Stimulated activated CD4-positive, alpha-beta T cell treated with anti-CD3 and anti-CD28 coated beads, Interleukin-15, amount 100 ng/mL, for 1 hour (primary cell): ENCODE results near the gene ERC2.

Source experiments
- DNase-seq, 2 donors: peaks; one replicate each; pipeline ENCODE4 v3.0.0-alpha.2; 2020; ENCODE audit warnings: low read depth in 1 of 2, low spot score in 1 of 2

Gene ERC2

DNA sequence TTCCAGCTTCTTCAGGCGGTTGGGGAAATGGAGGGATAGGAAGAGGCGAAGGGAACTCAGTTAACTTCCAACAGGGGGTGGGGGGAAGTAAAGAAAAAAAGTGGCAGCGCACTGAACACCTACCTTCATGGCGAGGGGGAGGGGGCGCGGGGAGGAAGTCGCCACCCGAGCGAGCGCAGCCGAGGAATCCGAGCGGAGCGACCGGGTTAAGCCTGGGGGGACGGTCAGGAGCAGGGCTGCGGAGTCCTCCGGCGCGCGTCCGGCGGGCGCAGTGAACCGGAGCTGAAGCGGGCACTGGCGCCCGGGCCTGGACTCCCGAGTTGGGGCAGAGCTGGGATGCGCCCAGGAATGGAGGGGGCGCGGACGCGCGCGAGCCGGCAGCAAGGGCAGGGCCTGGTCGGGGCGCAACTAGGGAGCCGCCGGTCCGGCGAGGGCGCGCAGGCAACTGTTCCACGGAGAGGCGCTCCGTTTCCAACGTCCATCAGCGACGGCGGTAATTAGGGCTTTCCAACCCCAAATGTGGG lies 981.3 kb downstream of the ERC2 start, which contains the start of gene WNT5A:
Gene WNT5A (minus strand): TSS at position 450 of the 524 bp plus-strand sequence. CDS start 321 bp downstream, at position 129.
- DNase-seq, result no peak

DNA sequence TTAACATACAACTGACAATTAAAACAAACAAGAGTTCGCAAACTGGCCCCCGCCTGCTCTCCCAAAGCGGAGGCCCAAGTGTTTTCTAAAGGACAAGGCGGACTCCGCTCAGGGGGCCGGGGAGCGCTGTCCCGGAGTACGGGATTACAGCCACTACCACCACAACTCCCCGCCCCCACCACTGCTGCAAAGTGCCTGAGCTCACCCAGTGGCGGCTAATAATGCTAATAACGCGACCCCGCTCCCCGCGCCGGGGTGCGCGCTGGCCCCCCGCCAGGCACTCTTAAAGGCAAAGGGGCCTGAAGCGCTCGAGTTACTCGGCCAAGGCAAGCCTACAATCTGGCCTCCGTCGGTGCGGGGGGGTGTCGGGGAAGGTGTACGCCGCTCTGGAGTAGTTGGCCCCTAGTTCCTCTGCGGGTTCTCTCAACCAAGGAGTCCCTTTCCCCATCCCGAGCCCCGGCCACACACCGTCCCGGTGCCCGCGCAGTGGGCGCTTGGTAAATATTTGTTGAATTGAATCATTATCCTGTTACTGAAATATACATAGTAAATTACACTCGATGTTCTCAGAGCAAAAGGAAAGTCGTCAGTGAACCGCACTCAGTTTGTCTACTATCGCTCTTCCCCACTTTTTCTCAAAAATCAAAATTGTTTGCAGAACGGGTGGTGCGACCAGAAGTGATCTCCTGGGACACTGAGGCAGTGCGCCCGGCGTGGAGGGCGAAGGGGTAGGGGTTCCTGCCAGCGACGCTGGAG lies 982.0 kb downstream of the ERC2 start:
- no peak for DNase-seq

DNA sequence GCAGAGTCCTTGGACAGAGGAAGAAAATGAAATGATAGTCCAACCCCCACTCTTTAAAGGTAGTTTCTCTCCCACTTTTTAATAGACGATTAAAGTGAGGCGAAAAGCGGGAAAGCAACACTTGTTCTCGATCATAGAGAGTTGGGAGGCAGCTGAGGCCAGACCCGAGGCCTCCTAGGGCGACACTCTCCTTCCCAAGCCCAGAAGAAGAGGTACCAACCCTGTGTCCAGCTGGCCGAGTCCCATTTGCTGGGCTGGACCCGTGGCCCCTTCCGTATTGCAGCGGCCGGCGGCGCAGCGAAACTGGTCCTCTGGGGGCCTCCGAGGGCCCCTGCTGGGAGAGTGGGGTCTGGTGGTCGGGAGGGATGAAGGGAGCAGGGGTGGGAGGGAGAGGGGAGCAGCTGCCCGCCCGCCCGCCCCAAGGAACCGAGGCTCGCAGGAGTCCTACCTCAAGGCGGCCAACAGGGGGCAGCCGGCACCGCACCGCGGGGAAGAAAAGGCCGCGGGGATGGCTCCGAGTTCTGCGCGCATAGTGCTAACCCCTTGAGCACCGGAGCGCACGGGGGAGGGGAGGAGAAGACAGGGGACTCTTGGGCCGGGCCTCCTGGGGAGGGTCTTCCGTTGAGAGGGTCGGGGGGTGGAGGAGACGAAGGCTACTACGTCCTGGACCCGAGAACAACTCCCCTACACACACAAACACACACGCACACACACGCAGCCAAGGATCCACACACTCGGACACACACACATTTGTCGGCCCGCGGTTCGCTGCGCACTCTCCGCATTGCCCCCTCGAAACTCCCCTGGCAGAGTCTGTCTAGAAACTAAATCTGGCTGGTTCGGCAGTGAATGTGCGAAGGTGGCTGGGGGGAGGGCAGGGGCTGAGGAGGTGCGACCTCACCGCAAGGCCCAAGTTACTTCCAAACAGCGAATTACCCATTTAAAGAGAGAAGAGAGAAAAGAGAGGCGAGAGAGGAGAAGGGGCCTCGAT lies 983.2 kb downstream of the ERC2 start:
- DNase-seq, result no peak

DNA sequence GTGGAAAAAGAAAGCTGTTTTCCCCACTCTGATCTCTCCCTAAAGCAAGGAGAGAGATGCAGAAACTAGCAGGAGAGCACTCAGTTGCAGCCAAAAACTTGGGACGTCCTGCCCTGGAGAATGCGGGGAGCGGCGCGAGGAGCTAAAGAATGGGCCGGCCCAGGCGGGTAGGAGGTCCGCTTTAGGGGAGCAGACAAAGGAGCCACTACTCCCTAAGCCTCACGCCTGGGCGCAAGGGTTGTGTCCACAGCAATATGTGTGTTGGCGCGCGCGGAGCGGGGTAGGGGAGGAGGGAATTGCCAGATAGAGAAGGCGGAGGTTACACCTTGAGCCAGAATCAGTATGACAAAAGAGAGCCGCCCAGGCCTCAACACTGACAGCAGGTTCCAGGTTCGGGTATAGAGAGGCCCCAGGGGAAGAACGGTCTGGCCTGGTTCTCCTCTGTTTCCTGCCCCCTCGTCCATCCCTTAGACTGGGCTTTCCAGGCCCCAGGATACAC lies 984.0 kb downstream of the ERC2 start:
- no peak for DNase-seq

DNA sequence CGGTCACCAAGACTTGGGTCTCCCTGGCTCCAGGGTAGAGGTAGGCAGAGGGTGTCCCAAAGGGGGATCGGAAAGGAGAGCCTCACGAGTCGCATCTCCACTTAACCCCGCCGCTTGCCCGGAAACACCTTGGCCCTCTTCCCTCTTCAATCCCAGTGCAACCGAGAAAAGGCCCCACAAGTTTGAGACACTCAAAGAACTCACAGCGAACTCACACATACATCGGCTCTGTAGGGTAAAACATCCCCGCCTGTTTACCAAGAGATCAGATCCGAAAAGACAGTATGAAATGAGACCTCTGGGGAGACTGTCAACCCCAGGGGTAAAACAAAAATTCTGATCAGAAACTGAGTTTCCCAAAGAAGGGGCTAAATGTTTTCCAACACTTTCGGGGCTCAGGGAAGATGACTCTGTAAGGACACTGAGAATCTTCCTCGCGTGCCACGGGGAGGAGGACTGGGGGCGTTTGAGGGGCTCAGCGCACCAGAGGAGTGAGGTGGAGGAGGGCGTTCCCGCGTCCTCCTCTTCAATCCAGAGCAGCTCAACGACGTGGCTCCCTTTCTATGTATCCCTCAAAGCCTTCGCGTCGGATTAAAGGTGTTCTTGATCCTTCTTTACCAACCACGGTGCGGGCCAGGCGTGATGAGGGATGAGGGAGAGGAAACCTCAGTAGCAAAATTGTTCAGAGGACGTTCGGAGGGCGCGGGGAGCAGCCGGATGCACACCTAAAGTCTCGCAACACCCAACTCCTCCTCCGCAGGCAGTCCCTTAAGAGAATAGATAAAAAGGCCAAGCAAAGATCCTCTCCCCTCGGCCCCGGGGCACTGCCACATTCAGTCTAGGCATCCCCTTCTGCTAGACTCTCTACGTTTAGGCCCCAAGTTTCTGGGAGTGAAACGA lies 984.8 kb downstream of the ERC2 start:
- no peak for DNase-seq

DNA sequence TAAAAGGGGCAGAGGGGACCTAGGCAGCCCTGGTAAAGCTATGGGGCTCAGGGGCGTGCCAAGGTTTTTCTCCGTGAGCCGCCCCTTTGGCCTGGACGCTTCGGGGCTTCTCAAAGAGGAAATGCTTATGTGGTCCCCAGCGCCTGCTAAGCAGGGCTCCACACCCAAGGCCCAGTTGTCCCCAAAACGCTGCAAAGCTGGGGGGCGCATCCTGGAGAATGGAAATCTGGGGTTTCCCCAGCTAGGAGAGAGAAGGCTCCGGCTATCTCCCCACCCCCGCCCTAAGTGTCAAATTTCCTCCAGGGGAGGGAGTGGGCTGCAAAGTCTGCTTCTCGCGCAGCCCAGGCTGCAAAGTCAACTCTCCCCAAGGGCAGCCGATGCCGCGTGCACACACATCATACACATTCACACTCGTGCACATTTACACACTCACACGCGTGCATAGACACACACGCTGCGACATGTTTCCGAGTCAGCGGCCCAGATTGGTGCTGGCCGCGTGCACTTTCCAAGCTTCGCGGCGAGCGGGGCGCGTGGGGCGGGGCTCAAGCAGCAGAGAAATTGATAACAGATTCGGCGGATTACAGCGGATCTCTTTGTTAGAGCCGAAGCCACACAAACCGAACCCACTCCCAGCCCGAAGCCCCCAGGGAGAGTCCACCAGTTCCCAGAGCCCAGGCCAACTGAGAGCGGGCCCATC lies 985.6 kb downstream of the ERC2 start:
- DNase-seq, result no peak

DNA sequence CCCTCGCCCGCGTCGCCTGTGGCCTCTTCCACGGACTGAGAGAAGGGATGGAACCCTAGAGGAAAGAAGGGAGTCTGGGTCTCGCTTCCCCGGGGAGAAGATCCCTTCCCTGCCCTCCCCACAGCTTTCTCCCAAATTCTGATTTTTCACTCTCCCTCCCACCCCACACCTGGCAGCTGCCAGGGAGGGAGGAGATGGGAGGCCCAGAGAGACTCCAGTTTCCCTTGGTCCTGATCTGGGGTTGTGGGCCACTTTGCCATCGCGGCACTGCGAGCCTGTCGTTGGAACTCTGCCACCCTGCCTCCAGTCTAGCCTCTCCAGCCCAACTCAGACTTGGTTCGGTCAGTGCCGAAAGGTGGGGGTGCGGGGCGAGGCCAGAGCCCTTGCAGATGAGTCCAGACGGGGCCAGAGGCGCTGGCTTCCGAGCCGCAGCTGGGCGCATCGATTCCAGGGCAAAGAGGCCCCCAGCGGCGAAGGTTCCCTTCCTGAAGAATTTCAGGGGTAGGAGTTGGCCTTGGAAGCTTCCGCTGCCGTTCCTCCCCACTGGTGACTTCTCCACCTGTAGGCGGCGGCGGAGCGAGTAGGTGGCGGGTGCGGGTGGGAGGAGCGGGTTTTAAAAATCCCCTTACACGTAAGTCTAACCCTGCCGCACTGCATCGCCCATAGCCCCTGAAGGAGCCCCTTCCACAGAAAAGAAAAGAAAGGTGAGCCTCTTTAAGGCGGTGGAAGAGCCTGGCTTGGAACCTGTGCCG lies 986.3 kb downstream of the ERC2 start:
- no peak for DNase-seq

DNA sequence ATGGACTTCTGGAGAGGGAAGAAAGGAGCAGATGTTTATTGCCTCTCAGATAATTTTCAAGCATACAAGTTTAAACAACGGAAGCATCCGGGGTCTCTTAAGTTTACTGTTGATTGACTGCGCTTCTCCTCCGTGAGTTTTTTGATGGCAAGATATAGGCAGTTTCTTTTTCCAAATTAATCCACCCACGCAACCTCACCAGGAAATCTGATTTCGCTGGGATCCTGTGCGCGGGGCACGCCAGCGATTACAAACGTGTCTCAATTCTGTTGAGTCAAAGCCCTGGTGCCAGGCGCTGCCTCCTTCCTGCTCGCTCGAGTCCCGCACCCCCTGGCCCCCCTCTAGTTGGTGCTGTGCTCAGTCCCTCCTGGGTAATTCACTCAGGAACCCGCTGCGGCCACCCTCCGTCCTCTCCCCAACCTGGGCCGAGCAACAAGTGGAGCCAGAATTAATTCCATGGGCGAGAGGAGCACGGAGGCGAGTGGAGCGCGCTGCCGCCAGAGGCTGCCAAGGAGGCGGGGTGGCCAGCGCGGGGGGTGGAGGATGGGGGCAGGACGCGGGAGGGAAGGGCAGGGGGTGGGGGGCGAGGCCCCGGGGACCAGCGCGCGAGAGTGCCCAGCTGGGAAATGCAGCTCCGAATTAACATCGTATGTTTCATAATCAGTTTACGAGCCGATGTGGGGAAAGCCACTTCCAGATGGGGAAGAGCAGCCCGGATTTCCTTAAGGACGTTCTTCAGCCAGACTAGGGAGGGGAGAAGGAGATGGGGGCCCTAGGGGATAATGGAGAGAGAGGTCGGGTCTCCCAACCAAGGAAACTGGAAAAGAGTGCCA lies 987.1 kb downstream of the ERC2 start:
- no peak for DNase-seq

DNA sequence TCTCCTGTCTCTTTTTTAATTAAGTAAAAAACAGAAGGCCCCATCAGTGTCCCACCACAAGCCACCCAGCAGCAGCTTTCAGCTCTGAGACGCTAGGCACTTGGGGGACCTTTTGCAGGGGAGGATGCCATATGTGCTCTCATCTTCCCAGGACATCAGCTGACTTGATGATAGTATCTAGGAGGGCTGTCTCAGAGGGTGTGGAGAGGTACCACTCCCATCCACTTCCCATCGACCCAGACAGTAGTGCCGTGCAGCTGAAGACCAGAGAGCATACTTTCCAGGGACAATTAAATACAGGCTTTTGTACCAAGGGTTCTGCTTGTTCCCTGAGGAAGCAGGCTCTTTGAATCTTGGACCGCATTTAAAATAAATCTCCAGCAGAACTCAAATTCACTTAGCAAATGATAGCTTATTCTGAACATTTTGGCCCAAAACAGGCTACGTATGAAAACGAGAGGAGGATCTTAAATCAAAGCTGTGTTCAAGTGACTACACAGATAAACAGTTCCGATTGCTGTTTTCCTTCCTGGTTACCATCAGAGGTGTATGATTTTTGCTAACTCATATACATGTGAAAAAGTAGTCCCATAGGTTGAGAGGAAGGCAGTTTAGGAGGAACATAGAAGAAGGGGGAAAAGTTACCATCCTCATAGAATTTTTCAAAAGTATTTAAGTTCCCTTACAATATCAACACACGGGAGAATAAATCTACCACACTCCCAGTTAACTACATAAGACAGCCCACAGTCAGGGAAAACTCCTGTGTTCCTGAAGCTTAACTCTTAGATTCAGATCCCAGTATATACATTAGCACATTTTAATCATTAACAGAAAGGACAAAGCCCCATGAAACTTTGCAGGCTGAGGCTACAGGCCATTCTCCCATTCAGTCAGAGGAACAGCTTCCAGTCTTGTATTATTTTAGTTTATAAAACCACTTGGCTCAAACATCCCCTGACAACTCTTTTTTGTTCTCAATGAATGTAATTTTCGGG lies 990.7 kb downstream of the ERC2 start:
- DNase-seq, result no peak

DNA sequence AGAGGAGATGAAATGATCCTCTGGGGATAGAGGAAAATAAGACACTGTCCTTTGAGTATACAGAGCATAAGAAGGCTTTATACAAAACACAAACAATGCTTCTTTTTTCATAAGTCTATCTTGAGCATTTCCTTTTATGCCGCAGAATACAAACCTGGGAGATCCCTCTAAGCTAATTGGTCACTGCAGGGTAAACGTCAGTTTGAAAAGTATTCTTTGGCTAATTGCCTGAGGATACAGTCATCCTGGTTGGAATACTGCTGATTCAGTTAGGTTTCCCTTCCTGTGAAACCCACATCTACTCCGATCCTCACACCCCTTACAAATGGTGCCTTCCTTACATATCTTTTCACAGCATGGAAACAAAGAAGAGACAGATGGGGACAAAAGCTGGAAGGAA lies 991.8 kb downstream of the ERC2 start:
- no peak for DNase-seq

DNA sequence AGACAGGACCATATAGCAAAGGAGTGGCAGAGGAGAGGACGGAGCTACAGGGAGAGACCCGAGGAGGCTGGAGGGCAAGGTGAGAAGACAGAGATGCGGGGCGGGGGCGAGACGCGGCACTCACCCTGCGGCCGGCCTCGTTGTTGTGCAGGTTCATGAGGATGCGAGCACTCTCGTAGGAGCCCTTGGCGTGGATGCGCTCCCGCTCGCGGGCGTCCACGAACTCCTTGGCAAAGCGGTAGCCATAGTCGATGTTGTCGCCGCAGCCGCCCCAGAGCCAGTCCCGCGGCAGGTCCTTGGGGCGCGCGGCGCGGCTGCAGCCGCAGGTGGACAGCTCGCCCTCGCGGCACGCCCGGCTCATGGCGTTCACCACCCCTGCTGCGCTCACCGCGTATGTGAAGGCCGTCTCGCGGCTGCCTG lies 994.0 kb downstream of the ERC2 start:
- no peak for DNase-seq

DNA sequence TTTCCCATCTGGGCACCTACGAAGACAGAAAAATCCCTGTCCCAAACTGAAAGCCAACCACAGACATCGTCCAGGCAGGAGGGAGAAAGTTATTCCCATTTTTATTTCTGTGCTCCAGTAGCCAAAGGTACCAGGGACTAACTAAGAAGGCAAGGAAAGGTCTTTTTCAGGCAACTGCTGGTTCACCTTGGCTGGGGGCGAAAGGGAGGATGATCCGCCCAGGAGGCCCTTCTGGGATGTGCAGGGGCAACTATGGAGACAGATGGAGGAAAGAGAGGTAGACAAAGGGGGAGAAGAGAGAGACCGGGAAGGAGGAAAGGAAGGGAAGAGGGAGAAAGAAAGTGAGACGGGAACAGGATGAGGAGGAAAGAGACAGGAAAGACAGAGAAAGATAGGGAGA lies 994.5 kb downstream of the ERC2 start:
- DNase-seq, result no peak

DNA sequence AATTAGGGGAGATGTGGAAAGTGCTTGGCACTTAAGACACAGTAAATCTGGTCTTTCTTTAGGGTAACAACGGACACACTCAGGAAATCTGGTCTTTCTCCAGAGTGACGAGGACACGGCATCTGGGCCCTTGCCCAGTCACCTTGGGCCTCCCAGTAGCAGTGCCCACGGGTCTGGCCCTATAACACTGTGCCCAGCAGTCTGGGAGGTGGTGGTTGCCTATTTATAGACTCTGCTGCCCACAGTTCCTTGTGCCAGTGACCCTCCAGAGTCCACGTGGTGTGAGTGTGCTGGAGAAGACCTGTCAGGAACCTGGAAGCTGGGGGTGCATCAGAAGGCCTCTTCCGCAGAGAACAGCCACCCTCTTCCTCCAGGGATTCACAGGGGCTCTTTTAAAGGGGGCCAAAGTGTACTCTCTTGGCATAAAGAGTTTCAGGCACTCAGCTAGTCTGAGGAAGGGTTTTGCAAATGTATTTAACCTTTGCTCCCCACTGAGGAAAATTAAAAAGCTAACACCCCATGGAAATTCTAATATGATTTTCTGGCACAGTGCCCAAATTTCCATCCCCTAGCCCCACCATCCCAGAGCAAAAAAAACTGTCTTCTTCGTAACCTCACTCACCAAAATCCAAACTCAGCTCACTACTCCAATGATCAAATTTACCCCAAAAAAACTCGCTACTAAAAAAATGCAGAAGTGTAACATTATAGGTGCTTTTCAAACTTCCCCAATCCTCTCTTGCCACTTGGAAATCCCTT lies 996.6 kb downstream of the ERC2 start:
- DNase-seq, result no peak

DNA sequence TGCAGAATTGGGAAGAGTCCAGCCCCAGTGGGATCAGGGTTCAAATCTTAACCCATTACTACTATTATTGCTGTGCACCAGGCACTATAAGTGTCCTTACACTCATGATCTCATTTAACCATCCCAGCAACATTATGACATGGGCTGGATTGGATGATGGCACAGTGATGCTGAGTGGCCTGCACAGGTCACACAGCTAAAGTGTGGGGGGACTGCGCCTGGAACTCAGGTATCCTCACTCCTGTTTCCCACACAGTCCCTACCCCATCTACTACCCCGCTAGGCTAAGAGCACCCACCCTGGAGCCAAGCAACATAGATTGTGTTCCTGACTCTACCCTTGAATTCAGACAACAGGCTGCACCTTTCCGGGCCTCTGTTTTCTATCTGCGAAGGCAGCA lies 997.2 kb downstream of the ERC2 start:
- no peak for DNase-seq

DNA sequence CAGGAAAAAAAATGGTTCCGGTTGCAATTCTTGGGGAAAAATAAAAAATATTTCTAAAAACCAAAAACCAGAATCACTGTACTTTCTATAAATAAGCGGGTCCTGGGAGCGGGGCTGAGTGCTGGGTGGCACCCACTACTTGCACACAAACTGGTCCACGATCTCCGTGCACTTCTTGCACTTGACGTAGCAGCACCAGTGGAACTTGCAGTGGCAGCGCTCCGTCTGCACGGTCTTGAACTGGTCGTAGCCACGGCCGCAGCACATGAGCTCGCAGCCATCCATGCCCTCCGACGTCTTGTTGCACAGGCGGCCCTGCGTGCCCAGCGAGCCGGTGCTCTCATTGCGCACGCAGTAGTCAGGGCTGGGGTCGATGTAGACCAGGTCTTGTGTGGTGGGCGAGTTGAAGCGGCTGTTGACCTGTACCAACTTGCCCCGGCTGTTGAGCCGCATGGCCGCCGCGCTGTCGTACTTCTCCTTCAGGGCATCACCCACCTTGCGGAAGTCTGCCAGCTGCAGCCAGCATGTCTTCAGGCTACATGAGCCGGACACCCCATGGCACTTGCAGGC lies 998.2 kb downstream of the ERC2 start:
- DNase-seq, result no peak

DNA sequence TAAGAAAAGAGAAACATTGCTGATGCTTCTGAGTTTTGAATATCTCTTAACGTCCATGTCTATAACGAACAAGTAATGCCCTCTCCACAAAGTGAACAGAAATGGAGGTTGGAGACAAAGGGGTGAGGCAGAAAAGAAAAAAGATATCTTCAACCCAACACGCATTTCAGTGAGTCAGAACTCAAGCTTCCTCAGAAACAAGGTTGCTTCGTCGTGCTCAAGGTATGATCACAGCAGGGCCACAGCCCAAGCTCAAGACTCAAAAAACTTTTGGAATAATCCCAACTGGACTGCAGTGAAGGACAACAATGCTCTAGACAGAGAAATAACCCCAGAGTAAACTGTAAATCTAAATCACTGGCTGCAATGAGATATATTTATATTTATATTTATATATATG lies 1000.0 kb downstream of the ERC2 start:
- DNase-seq, result no peak
